Nasal cavity respiratory epithelium epithelial cell of viscerocranial mucosa (primary cell): ENCODE results near the gene MRPL52. TPM values are rescaled to one million over a fixed set of nuclear protein-coding genes. Genes with fewer than 3 reads are reported as not detected.

Experiments
- total RNA-seq: library from RNA; depleted of rRNA; stranded (reverse); fragments of >200 nt; gene quantifications from 2 replicates; pipeline ENCODE4 v1.2.3, GENCODE V29; 2014

Gene MRPL52
- 21.1 and 29.4 TPM in 2 replicates for total RNA-seq

DNA sequence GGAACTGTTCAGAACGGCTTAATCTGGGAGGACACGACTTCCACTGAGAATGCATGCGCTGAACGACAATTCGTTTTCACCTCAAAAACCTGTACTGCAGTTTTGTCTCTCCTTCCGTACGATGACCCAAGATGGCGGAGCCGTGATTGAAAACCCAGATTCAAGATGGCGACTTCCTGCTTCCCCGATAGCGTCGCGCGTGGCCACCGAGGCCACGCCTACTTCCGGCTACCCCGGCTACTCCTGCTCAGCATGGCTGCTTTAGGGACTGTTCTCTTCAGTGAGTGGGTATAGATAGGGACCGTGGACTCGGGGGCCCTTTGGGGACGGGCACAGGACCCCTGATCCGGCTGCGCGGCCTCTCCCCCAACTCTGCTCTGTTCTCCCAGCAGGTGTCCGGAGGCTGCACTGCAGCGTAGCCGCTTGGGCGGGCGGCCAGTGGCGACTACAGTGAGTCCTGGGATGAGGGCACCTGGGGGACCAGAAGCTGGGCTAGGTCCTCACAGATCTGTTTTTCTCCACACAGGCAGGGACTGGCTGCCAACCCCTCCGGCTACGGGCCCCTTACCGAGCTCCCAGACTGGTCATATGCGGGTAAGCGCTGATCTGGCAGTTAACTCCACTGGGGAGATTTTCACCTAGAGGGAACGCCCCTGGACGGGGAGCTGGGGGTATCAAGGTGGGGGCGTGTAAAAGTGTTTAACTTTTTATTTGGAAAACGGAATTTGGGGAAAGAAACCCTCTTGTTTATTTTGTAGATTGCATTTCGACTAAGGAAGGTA, at the start of gene MRPL52:
Gene MRPL52 (plus strand): TSS at position 227 of the 782 bp plus-strand sequence. CDS start 26 bp downstream, at position 253.

DNA sequence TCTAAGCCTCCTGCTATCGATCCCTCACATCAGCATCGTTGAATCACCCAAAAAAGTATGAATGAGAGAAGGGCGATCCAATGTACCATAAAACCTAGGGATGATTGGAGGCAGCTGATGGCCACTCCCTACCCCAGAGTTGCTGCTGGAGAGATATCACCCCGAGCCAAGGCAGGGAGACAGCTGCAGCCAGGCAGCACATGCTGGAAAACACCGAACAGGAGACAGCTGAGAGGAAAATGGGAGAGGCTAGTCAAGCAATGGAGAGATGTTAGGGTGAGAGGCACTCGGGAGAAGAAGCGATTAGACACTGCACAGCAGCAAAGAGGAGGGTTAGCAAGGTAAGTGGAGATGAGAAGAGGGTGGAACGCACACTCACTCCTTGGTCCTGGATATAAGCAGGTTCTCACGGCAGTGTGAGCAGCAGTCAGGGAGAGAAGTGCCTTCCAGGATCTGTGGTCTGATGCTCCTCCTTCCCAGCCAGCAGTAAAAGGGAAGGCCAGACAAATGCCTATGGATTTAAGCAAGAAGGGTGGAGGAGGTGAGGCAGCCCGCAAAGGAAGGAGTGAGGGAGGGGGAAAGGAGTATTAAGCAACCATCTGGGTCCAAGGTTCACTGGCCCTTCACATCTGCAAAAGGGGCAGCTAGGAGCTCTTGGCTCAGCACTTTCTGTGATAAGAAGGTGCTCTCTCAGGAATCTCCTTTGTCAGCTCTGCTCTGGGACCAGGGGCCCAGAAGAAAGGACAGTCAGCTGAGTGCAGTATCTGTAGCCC, 14.6 kb upstream of the MRPL52 start, which contains the start of gene SLC7A7:
Gene SLC7A7 (minus strand): TSS at position 495 of the 773 bp plus-strand sequence. CDS start 2,037 bp downstream, outside the sequence.

DNA sequence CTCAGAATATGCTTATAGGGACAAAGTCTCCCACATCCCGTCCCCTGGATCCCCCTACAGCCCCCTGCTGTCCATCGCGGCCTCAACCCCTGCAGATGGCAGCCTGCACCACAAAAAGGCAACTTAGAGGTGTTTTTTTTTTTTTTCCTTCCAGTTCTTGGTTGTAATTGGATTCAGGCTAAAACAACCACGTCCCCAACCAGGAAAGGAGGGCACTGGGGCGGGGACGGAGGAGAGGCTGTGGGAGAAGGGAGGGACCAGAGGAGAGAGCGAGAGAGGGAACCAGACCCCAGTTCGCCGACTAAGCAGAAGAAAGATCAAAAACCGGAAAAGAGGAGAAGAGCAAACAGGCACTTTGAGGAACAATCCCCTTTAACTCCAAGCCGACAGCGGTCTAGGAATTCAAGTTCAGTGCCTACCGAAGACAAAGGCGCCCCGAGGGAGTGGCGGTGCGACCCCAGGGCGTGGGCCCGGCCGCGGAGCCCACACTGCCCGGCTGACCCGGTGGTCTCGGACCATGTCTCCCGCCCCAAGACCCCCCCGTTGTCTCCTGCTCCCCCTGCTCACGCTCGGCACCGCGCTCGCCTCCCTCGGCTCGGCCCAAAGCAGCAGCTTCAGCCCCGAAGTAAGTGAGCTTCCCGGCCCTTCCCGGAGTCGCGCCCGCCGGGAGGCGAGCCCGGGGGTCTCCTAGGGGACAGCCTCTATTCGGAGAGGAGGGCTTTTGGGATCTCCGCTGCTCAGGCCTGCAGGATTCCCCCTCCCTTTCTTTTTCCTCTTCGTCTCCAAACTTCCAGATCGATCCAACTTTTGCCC, 6.8 kb downstream of the MRPL52 start, which contains the start of gene MMP14:
Gene MMP14 (plus strand): TSS at position 285 of the 813 bp plus-strand sequence. CDS start 233 bp downstream, at position 518.

GRCh38 chr14:22871224-22872032, 41.7 kb downstream of the MRPL52 start, which contains the start of gene LRP10:
Gene LRP10 (plus strand): TSS chr14:22871740. CDS start chr14:22872304, 564 bp downstream.

DNA sequence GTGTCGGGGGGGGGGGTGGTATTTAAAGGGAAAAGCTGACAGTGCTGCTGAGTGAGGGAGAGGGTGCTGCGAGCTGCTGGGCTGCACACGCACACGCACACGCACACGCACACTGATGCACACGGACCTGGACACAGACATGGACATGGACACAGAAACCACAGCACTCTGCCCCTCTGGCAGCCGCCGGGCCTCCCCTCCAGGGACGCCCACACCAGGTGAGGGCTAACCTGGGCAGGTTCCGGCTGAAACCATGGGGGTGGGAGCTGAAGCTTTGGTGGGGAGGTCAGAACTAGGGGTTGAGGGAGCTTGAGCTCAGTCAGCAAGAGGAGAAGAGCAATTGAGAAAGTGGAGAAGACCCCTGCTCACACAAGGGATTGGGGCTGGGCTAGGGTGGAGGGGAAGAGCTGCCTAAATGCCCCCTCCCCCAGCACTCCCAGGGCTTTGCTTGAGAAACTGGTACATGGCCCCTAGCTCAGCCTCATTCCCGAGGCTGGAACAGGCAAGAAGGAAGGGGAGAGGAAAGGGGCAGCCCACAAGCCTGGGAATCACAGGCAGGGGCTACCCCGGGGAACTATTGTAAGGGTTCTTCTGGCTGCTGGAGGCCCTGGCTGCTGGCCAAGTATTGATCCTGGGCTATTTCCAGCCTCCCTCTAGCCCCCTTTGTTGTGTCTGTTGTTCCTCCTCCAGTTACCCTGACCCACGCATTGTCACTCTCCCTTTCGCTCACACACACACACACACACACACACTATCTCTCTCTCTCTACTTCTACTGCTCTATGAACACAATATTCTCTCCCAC, 53.7 kb downstream of the MRPL52 start, which contains the start of gene REM2:
Gene REM2 (plus strand): TSS at position 50 of the 804 bp plus-strand sequence. CDS start 66 bp downstream, at position 116.

Other genes starting within 250 kb of the MRPL52 start
- gene DAD1, start 240.7 kb upstream of the MRPL52 start, total RNA-seq: 162 and 217 TPM in 2 replicates
- 6.5 and 17.7 TPM in 2 replicates for gene ABHD4, start 231.6 kb upstream of the MRPL52 start, total RNA-seq
- gene OR6J1, start 185.5 kb upstream of the MRPL52 start, total RNA-seq: under 0.01 TPM in 1 of 2 replicates, not detected in the other
- gene OXA1L, start 63.2 kb upstream of the MRPL52 start, total RNA-seq: 36.6 and 48.3 TPM in 2 replicates
- 0.34 and 1.9 TPM in 2 replicates for gene SLC7A7, start 14.5 kb upstream of the MRPL52 start, total RNA-seq
- gene MMP14, start 6.7 kb downstream of the MRPL52 start, total RNA-seq: 127 and 515 TPM in 2 replicates
- gene LRP10, start 41.9 kb downstream of the MRPL52 start, total RNA-seq: 58.1 and 144 TPM in 2 replicates
- under 0.01 and 0.14 TPM in 2 replicates for gene REM2, start 53.3 kb downstream of the MRPL52 start, total RNA-seq
- 42.0 and 65.0 TPM in 2 replicates for gene RBM23, start 89.3 kb downstream of the MRPL52 start, total RNA-seq
- 54.6 and 132 TPM in 2 replicates for gene PRMT5, start 99.5 kb downstream of the MRPL52 start, total RNA-seq
- 23.0 and 84.8 TPM in 2 replicates for gene HAUS4, start 127.2 kb downstream of the MRPL52 start, total RNA-seq
- 155 and 317 TPM in 2 replicates for gene AJUBA, start 152.7 kb downstream of the MRPL52 start, total RNA-seq
- gene C14orf93, start 180.3 kb downstream of the MRPL52 start, total RNA-seq: 7.7 and 8.2 TPM in 2 replicates
- gene PSMB5, start 205.0 kb downstream of the MRPL52 start, total RNA-seq: 125 and 176 TPM in 2 replicates
- gene PSMB11, start 212.3 kb downstream of the MRPL52 start, total RNA-seq: not detected in 2 replicates
- 2.4 and 4.0 TPM in 2 replicates for gene CDH24, start 227.6 kb downstream of the MRPL52 start, total RNA-seq